GM19467 (cell line): ENCODE results near the gene MYO7A.

ENCODE experiments used
- ATAC-seq: cut with Tn5 transposase; IDR thresholded peaks from one replicate; pipeline ENCODE4 v1.9.1; 2021; ENCODE audit warnings: mild to moderate bottlenecking, moderate library complexity; ENCODE audit not compliant: unreplicated experiment

Gene MYO7A

GRCh38 chr11:77144196-77144856, 16.3 kb downstream of the MYO7A start:
- no peak for ATAC-seq

- no peak for ATAC-seq
These were observed 16.9 kb downstream of the MYO7A start for GRCh38 chr11:77144857-77145428.

GRCh38 chr11:77146261-77147035, 18.4 kb downstream of the MYO7A start:
- ATAC-seq: no peak

- ATAC-seq: no peak
These were observed 18.9 kb downstream of the MYO7A start for GRCh38 chr11:77147036-77147315.

- ATAC-seq: no peak
These were observed 19.7 kb downstream of the MYO7A start for GRCh38 chr11:77147668-77148321.

- no peak for ATAC-seq
These were observed 21.1 kb downstream of the MYO7A start for GRCh38 chr11:77148963-77149715.

GRCh38 chr11:77149716-77150392, 21.8 kb downstream of the MYO7A start:
- no peak for ATAC-seq

- ATAC-seq: no peak
These were observed 22.8 kb downstream of the MYO7A start for GRCh38 chr11:77150836-77151235.

GRCh38 chr11:77151804-77152509, 23.9 kb downstream of the MYO7A start:
- ATAC-seq: no peak

GRCh38 chr11:77152846-77153245, 24.8 kb downstream of the MYO7A start:
- ATAC-seq: no peak

- no peak for ATAC-seq
These were observed 25.5 kb downstream of the MYO7A start for GRCh38 chr11:77153276-77154185.

- no peak for ATAC-seq
These were observed 26.5 kb downstream of the MYO7A start for GRCh38 chr11:77154381-77155081.

- ATAC-seq: no peak
These were observed 27.0 kb downstream of the MYO7A start for GRCh38 chr11:77155082-77155475.

- ATAC-seq: no peak
These were observed 27.6 kb downstream of the MYO7A start for GRCh38 chr11:77155556-77156130.

GRCh38 chr11:77156396-77157195, 28.6 kb downstream of the MYO7A start:
- ATAC-seq: no peak

GRCh38 chr11:77158041-77158695, 30.1 kb downstream of the MYO7A start:
- ATAC-seq: no peak
